ENCODE data around the gene RBPJ.
A peak's percentile ranks its signal among the peaks of the same experiment; 100 is the strongest.

Gene RBPJ

GRCh38 chr4:26317766-26318165 lies 3.0 kb upstream of the RBPJ start:
- no peak overlapping the region for H3K4me3 ChIP-seq (ENCODE audit: low read length)
- no peak for TF ChIP-seq ZNF274 (IDR thresholded peaks at IDR 0.05; ENCODE audit: low read depth, low read length)

GRCh38 chr4:26319467-26319948 lies 1.3 kb upstream of the RBPJ start:
- peak overlapping the region; percentile 81; the same call in 1 of the 2 replicates for H3K4me3 ChIP-seq (ENCODE audit: low read length)
- TF ChIP-seq ZNF274 (IDR thresholded peaks at IDR 0.05; ENCODE audit: low read depth, low read length), result no peak

GRCh38 chr4:26319949-26320537 lies 771 bp upstream of the RBPJ start:
- peak overlapping the region; percentile 81; the same call in 1 of the 2 replicates for H3K4me3 ChIP-seq (ENCODE audit: low read length)
- no peak for TF ChIP-seq ZNF274 (IDR thresholded peaks at IDR 0.05; ENCODE audit: low read depth, low read length)

GRCh38 chr4:26321373-26322221 lies 783 bp downstream of the RBPJ start:
- TF ChIP-seq ZNF274 (IDR thresholded peaks at IDR 0.05; ENCODE audit: low read depth, low read length), result no peak
- peak overlapping the region; percentile 81 for H3K4me3 ChIP-seq (ENCODE audit: low read length)

GRCh38 chr4:26322346-26322745 lies 1.5 kb downstream of the RBPJ start:
- TF ChIP-seq ZNF274 (IDR thresholded peaks at IDR 0.05; ENCODE audit: low read depth, low read length), result no peak
- peak overlapping the region; percentile 81 for H3K4me3 ChIP-seq (ENCODE audit: low read length)

GRCh38 chr4:26323821-26324220 lies 3.0 kb downstream of the RBPJ start:
- TF ChIP-seq ZNF274 (IDR thresholded peaks at IDR 0.05; ENCODE audit: low read depth, low read length), result no peak
- H3K4me3 ChIP-seq (ENCODE audit: low read length), result no peak overlapping the region

- no peak for TF ChIP-seq ZNF274 (IDR thresholded peaks at IDR 0.05; ENCODE audit: low read depth, low read length)
- no peak overlapping the region for H3K4me3 ChIP-seq (ENCODE audit: low read length)
Measured at GRCh38 chr4:26325191-26325590, 4.4 kb downstream of the RBPJ start.

GRCh38 chr4:26326791-26327190 lies 6.0 kb downstream of the RBPJ start:
- no peak for TF ChIP-seq ZNF274 (IDR thresholded peaks at IDR 0.05; ENCODE audit: low read depth, low read length)
- H3K4me3 ChIP-seq (ENCODE audit: low read length), result no peak overlapping the region

GRCh38 chr4:26330186-26330787 lies 9.5 kb downstream of the RBPJ start:
- no peak overlapping the region for H3K4me3 ChIP-seq (ENCODE audit: low read length)
- TF ChIP-seq ZNF274 (IDR thresholded peaks at IDR 0.05; ENCODE audit: low read depth, low read length), result no peak

GRCh38 chr4:26330946-26331345 lies 10.1 kb downstream of the RBPJ start:
- no peak for TF ChIP-seq ZNF274 (IDR thresholded peaks at IDR 0.05; ENCODE audit: low read depth, low read length)
- no peak overlapping the region for H3K4me3 ChIP-seq (ENCODE audit: low read length)

- no peak for TF ChIP-seq ZNF274 (IDR thresholded peaks at IDR 0.05; ENCODE audit: low read depth, low read length)
- no peak overlapping the region for H3K4me3 ChIP-seq (ENCODE audit: low read length)
Measured at GRCh38 chr4:26331380-26331950, 10.7 kb downstream of the RBPJ start.

- TF ChIP-seq ZNF274 (IDR thresholded peaks at IDR 0.05; ENCODE audit: low read depth, low read length), result no peak
- H3K4me3 ChIP-seq (ENCODE audit: low read length), result no peak overlapping the region
Measured at GRCh38 chr4:26334366-26334765, 13.6 kb downstream of the RBPJ start.

- TF ChIP-seq ZNF274 (IDR thresholded peaks at IDR 0.05; ENCODE audit: low read depth, low read length), result no peak
- no peak overlapping the region for H3K4me3 ChIP-seq (ENCODE audit: low read length)
Measured at GRCh38 chr4:26337612-26338011, 16.8 kb downstream of the RBPJ start.

GRCh38 chr4:26342328-26343037 lies 21.7 kb downstream of the RBPJ start:
- TF ChIP-seq ZNF274 (IDR thresholded peaks at IDR 0.05; ENCODE audit: low read depth, low read length), result no peak
- H3K4me3 ChIP-seq (ENCODE audit: low read length), result no peak overlapping the region
